IMR-90 (cell line): ENCODE results near the gene PHIP. TPM values are rescaled to one million over a fixed set of nuclear protein-coding genes. Genes with fewer than 3 reads are reported as not detected.

Experiments
- ATAC-seq: fragments of 200-7000 bp; cut with Tn5 transposase; 2 replicates; pipeline ENCODE4 v1.9.1; 2020; ENCODE audit warnings: low read depth, mild to moderate bottlenecking, moderate library complexity
- BruUV-seq: library from RNA; stranded (reverse); fragments of 400-500 nt; replicated peaks from 2 replicates; lab custom pipeline; 2021; lab: Mats Ljungman, UMichigan
- CTCF ChIA-PET: fragments of 300-600 bp; formaldehyde crosslinking; extraction: SDS; loops from one replicate; lab custom pipeline; 2021; ENCODE audit warnings: antibody characterized with exemption; lab: Yijun Ruan, JAX
- POLR2A ChIA-PET: fragments of 300-600 bp; sonication (Branson Sonifier 250); formaldehyde crosslinking; loops from one replicate; lab custom pipeline; 2022; ENCODE audit warnings: antibody characterized with exemption; ENCODE audit not compliant: unreplicated experiment; lab: Charles Lee
- DNase-seq: peaks from one replicate; pipeline ENCODE4 v3.0.0; 2013
- H2AFZ ChIP-seq: replicated peaks from 2 replicates; pipeline ENCODE3; 2013; ENCODE audit warnings: low read length, mild to moderate bottlenecking; ENCODE audit not compliant: poor library complexity
- H2AK5ac ChIP-seq: 2 replicates; pipeline ENCODE4 v1.6.1; 2013; ENCODE audit warnings: low read depth, low read length, inconsistent platforms
- H2AK9ac ChIP-seq: replicated peaks from 2 replicates; pipeline ENCODE3; 2013; ENCODE audit warnings: mild to moderate bottlenecking, low read depth, low read length, moderate library complexity; ENCODE audit not compliant: poor library complexity
- H2BK120ac ChIP-seq: 2 replicates; pipeline ENCODE4 v1.6.1; 2013; ENCODE audit warnings: low read depth, low read length, inconsistent platforms
- H2BK15ac ChIP-seq: 3 replicates; pipeline ENCODE4 v1.6.1; 2013; ENCODE audit warnings: low read depth, low read length, inconsistent platforms
- H2BK20ac ChIP-seq: 2 replicates; pipeline ENCODE4 v1.6.1; 2013; ENCODE audit warnings: low read depth, mild to moderate bottlenecking, inconsistent platforms, low read length, moderate library complexity
- H2BK5ac ChIP-seq: 2 replicates; pipeline ENCODE4 v1.6.1; 2013; ENCODE audit warnings: mild to moderate bottlenecking, low read depth, low read length, inconsistent platforms; ENCODE audit not compliant: poor library complexity, severe bottlenecking
- H3K14ac ChIP-seq: replicated peaks from 2 replicates; pipeline ENCODE4 v1.6.1; 2013; ENCODE audit warnings: low read depth, low read length, inconsistent platforms
- H3K18ac ChIP-seq: 2 replicates; pipeline ENCODE4 v1.6.1; 2013; ENCODE audit warnings: low read depth, low read length, control low read depth
- H3K23ac ChIP-seq: 2 replicates; pipeline ENCODE4 v1.6.1; 2013; ENCODE audit warnings: low read depth, low read length, inconsistent platforms
- H3K27ac ChIP-seq: 2 replicates; pipeline ENCODE4 v1.5.1; 2013; ENCODE audit warnings: mild to moderate bottlenecking, control low read depth, low read length; ENCODE audit not compliant: insufficient read depth
- H3K27me3 ChIP-seq: 2 replicates; pipeline ENCODE4 v1.6.1; 2013; ENCODE audit warnings: low read length; ENCODE audit not compliant: control insufficient read depth, insufficient read depth
- H3K36me3 ChIP-seq: 2 replicates; pipeline ENCODE4 v1.6.1; 2013; ENCODE audit warnings: low read length, mixed read lengths; ENCODE audit not compliant: control insufficient read depth, insufficient read depth
- H3K4ac ChIP-seq: 2 replicates; pipeline ENCODE4 v1.6.1; 2013; ENCODE audit warnings: low read depth, low read length, inconsistent platforms
- H3K4me1 ChIP-seq: 2 replicates; pipeline ENCODE4 v1.6.1; 2013; ENCODE audit warnings: low read length, mixed read lengths; ENCODE audit not compliant: control insufficient read depth, insufficient read depth
- H3K4me2 ChIP-seq: 2 replicates; pipeline ENCODE4 v1.6.1; 2013; ENCODE audit warnings: low read depth, mild to moderate bottlenecking, control low read depth, low read length, moderate library complexity
- H3K4me3 ChIP-seq: 2 replicates; pipeline ENCODE4 v1.5.1; 2013; ENCODE audit warnings: low read depth, mild to moderate bottlenecking, control low read depth, low read length, moderate library complexity; ENCODE audit not compliant: insufficient read depth
- H3K56ac ChIP-seq: 2 replicates; pipeline ENCODE4 v1.6.1; 2013; ENCODE audit warnings: low read length, inconsistent platforms; ENCODE audit not compliant: insufficient read depth; ENCODE audit errors: extremely low read depth
- H3K79me1 ChIP-seq, 2 experiments: 2 replicates each; pipeline ENCODE4 v1.6.1; 2013; ENCODE audit warnings: low read length in 2 of 2, inconsistent platforms in 1 of 2, low read depth in 1 of 2
- H3K9ac ChIP-seq: 2 replicates; pipeline ENCODE4 v1.6.1; 2013; ENCODE audit warnings: low read depth, low read length, control low read depth
- H3K9me1 ChIP-seq: 2 replicates; pipeline ENCODE4 v1.6.1; 2013; ENCODE audit warnings: low read length, inconsistent platforms; ENCODE audit not compliant: insufficient read depth
- H3K9me3 ChIP-seq: 2 replicates; pipeline ENCODE4 v1.6.1; 2013; ENCODE audit warnings: low read length; ENCODE audit not compliant: control insufficient read depth, insufficient read depth
- H4K20me1 ChIP-seq: 2 replicates; pipeline ENCODE4 v1.6.1; 2013; ENCODE audit warnings: low read length, inconsistent platforms; ENCODE audit not compliant: insufficient read depth
- H4K5ac ChIP-seq: 2 replicates; pipeline ENCODE4 v1.6.1; 2013; ENCODE audit warnings: mild to moderate bottlenecking, low read depth, low read length, control low read depth
- H4K8ac ChIP-seq, 2 experiments: 2 replicates each; pipeline ENCODE4 v1.6.1; 2013; ENCODE audit warnings: low read depth in 2 of 2, low read length in 2 of 2, control low read depth in 1 of 2, inconsistent platforms in 1 of 2
- H4K91ac ChIP-seq: 2 replicates; pipeline ENCODE4 v1.6.1; 2013; ENCODE audit warnings: low read depth, low read length, inconsistent platforms; ENCODE audit not compliant: insufficient read depth
- BHLHE40 ChIP-seq: fragments of 150-350 bp; IDR thresholded peaks from 2 replicates; pipeline ENCODE4 v1.6.1; 2016; ENCODE audit warnings: mild to moderate bottlenecking, low read depth, low read length
- CEBPB ChIP-seq: IDR thresholded peaks from 2 replicates; pipeline ENCODE4 v1.6.1; 2012; ENCODE audit warnings: low read depth, low read length, improper control_type of control experiment
- CHD1 ChIP-seq: IDR thresholded peaks from 2 replicates; pipeline ENCODE4 v1.6.1; 2012; ENCODE audit warnings: low read depth, low read length, improper control_type of control experiment
- CTCF ChIP-seq: conservative IDR thresholded peaks from 2 replicates; pipeline ENCODE4 v1.5.1; 2012; ENCODE audit warnings: mild to moderate bottlenecking, low read depth, low read length, improper control_type of control experiment
- FOS ChIP-seq: fragments of 150-350 bp; IDR thresholded peaks from 2 replicates; pipeline ENCODE4 v1.6.1; 2016; ENCODE audit warnings: low read depth, low read length
- MAFK ChIP-seq: IDR thresholded peaks from 2 replicates; pipeline ENCODE4 v1.6.1; 2012; ENCODE audit warnings: low read depth, low read length, improper control_type of control experiment
- MAZ ChIP-seq: IDR thresholded peaks from 2 replicates; pipeline ENCODE4 v1.6.1; 2012; ENCODE audit warnings: low read depth, mild to moderate bottlenecking, low read length, improper control_type of control experiment, moderate library complexity, borderline replicate concordance
- MXI1 ChIP-seq: IDR thresholded peaks from 2 replicates; pipeline ENCODE4 v1.6.1; 2012; ENCODE audit warnings: low read depth, mild to moderate bottlenecking, low read length, moderate library complexity, borderline replicate concordance
- NFE2L2 ChIP-seq: fragments of 150-350 bp; IDR thresholded peaks from 2 replicates; pipeline ENCODE4 v1.6.1; 2016; ENCODE audit warnings: low read depth, mild to moderate bottlenecking, low read length
- POLR2A ChIP-seq: IDR thresholded peaks from 2 replicates; pipeline ENCODE4 v1.6.1; 2012; ENCODE audit warnings: mild to moderate bottlenecking, low read depth, low read length
- RAD21 ChIP-seq: IDR thresholded peaks from 2 replicates; pipeline ENCODE4 v1.6.1; 2012; ENCODE audit warnings: low read length, improper control_type of control experiment
- RCOR1 ChIP-seq: IDR thresholded peaks from 2 replicates; pipeline ENCODE4 v1.6.1; 2012; ENCODE audit warnings: mild to moderate bottlenecking, low read length, improper control_type of control experiment; ENCODE audit not compliant: insufficient replicate concordance
- RFX5 ChIP-seq: IDR thresholded peaks from 2 replicates; pipeline ENCODE4 v1.8.0; 2012; ENCODE audit warnings: low read depth, mild to moderate bottlenecking, low read length, moderate library complexity
- SMC3 ChIP-seq: fragments of 150-350 bp; IDR thresholded peaks from 2 replicates; pipeline ENCODE4 v1.6.1; 2016; ENCODE audit warnings: low read depth, mild to moderate bottlenecking, antibody characterized with exemption, low read length, moderate library complexity
- USF2 ChIP-seq: fragments of 150-350 bp; IDR thresholded peaks from 2 replicates; pipeline ENCODE4 v1.6.1; 2017; ENCODE audit warnings: mild to moderate bottlenecking, antibody characterized with exemption, low read length, low read depth
- dilution Hi-C: fragments of 300-500 bp; cut with HindIII; formaldehyde crosslinking; loops from one replicate; pipeline ENCODE4 v1.14.3; 2018; ENCODE audit warnings: low sequenced_read_pairs; ENCODE audit not compliant: unreplicated experiment
- in situ Hi-C: fragments of 300-500 bp; cut with MboI; formaldehyde crosslinking; loops from 3 replicates; pipeline ENCODE4 v1.14.3; 2019; ENCODE audit warnings: low sequenced_read_pairs, inconsistent platforms, mixed read lengths
- intact Hi-C: fragments of 100-400 bp; cut with micrococcal nuclease; formaldehyde crosslinking; loops from 2 replicates; pipeline ENCODE4 v1.10.0; 2022
- polyA plus RNA-seq, 3 experiments: library from polyadenylated mRNA; depleted of rRNA; stranded (reverse); fragments of >200 nt; gene quantifications; 2 replicates each; pipeline ENCODE4 v1.2.3, GENCODE V29; 2012; ENCODE audit warnings: low replicate concordance in 1 of 3
- total RNA-seq: library from RNA; depleted of rRNA; stranded (reverse); fragments of >200 nt; gene quantifications from 2 replicates; pipeline ENCODE4 v1.2.3, GENCODE V29; 2012
- TF ChIP-seq, protein P1 (sequence below): fragments of 150-350 bp; IDR thresholded peaks from 2 replicates; pipeline ENCODE4 v1.6.1; 2016; ENCODE audit warnings: low read depth, mild to moderate bottlenecking, low read length, moderate library complexity, borderline replicate concordance

Gene PHIP
- total and polyA plus RNA-seq, 2 of the 4 experiments (the other 2 are of a cell fraction) = 3.4 to 20.4 TPM

DNA sequence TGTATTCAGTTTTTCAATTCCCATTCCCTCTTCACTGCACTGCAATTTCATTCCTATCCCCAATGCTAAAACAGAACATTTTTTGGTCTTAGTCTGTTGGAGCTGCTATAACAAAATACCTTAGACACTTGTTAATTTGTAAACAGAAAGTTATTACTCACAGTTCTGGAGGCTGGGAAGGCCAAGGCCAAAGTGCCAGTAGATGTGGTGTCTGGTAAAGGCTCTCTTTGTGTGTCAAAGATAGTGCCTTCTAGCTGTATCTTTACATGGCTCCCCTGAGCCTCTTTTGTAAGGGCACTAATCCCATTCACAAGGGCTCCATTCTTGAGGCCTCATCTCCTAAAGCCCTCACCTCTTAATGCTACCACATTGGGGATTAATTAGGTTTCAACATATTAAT lies 40.0 kb downstream of the PHIP start:
- H3K18ac ChIP-seq = no peak overlapping the region
- peaks cover 3% of the 10 kb centered on the region; the same call in 1 of the 2 replicates for H3K9me3 ChIP-seq
- H4K8ac ChIP-seq = no peak overlapping the region
- no peaks in the 10 kb centered on the region for H3K9me1 ChIP-seq
- in situ Hi-C loops (no loop called here), dilution Hi-C loops (no loop called here), intact Hi-C loops (no loop called here)
- H4K5ac ChIP-seq = no peak overlapping the region
- no peak overlapping the region for H2BK5ac ChIP-seq
- peaks cover 9% of the 10 kb centered on the region for H3K36me3 ChIP-seq
- H3K4me2 ChIP-seq = no peak overlapping the region
- H3K4me1 ChIP-seq = peaks cover 3% of the 10 kb centered on the region; the same call in 1 of the 2 replicates
- no TSS peak for BruUV-seq
- H2BK15ac ChIP-seq = no peak overlapping the region
- DNase-seq = peak; percentile 3
- POLR2A ChIA-PET = no interaction called here
- H3K27me3 ChIP-seq = no peaks in the 10 kb centered on the region
- no peak overlapping the region for H2AK9ac ChIP-seq
- CTCF ChIA-PET = no interaction called here
- H2AK5ac ChIP-seq = no peak overlapping the region
- H3K9ac ChIP-seq = no peak overlapping the region
- ATAC-seq = peak; percentile 42
- TF ChIP-seq MAZ (no peak), MAFK (no peak), RAD21 (no peak), RFX5 (no peak), CEBPB (no peak), CTCF (no peak), POLR2A (no peak), CHD1 (no peak), NFE2L2 (no peak), SMC3 (no peak), USF2 (no peak), BHLHE40 (no peak), RCOR1 (no peak), MXI1 (no peak), FOS (no peak)
- TF ChIP-seq, protein P1, sequence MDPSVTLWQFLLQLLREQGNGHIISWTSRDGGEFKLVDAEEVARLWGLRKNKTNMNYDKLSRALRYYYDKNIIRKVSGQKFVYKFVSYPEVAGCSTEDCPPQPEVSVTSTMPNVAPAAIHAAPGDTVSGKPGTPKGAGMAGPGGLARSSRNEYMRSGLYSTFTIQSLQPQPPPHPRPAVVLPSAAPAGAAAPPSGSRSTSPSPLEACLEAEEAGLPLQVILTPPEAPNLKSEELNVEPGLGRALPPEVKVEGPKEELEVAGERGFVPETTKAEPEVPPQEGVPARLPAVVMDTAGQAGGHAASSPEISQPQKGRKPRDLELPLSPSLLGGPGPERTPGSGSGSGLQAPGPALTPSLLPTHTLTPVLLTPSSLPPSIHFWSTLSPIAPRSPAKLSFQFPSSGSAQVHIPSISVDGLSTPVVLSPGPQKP = no peak
- H3K14ac ChIP-seq = no peak overlapping the region
- no peak overlapping the region for H3K4me3 ChIP-seq
- H3K27ac ChIP-seq = no peak overlapping the region
- peaks cover 8 to 12% of the 10 kb centered on the region in 2 experiments; a peak in 3 of 4 replicates for H3K79me1 ChIP-seq
- H3K56ac ChIP-seq = no peak overlapping the region
- no peak overlapping the region for H3K23ac ChIP-seq
- H2BK20ac ChIP-seq = no peak overlapping the region
- no peak overlapping the region for H2BK120ac ChIP-seq
- H3K4ac ChIP-seq = no peak overlapping the region
- no peak overlapping the region for H4K91ac ChIP-seq
- H2AFZ ChIP-seq = no peak overlapping the region
- peaks cover 4% of the 10 kb centered on the region; the same call in 1 of the 2 replicates for H4K20me1 ChIP-seq
